Natural killer cell treated with Interleukin-12 subunit alpha and Interleukin-12 subunit beta and Interleukin-15 and Interleukin-18, amount 100 ng/mL, for 72 hours (primary cell): ENCODE data around the gene TBCB. TPM values are rescaled to one million over a fixed set of nuclear protein-coding genes. Genes with fewer than 3 reads are reported as not detected.
"Not testable (repeated sequence)": the region's sequence is repeated elsewhere in the genome, so short reads cannot be mapped to it uniquely, and the experiment has no call there.

Experiments
- ATAC-seq, 2 donors: fragments of 150-1000 bp; cut with Tn5 transposase in 1 of 2; sonication (Bioruptor Pico), chemical (Tn5 transposase) in 1 of 2; 2 replicates each; pipeline ENCODE4 v1.10.0; 2021
- DNase-seq: peaks from one replicate; pipeline ENCODE4 v3.0.0; 2022; ENCODE audit warnings: low spot score
- H3K27ac Mint-ChIP-seq, 2 donors: 1 replicate in 1 of 2; 2 replicates in 1 of 2; pipeline ENCODE4 v1.8.0; 2022; ENCODE audit warnings: mixed read lengths in 2 of 2, mild to moderate bottlenecking in 1 of 2, moderate library complexity in 1 of 2
- H3K27me3 Mint-ChIP-seq, 2 donors: 1 replicate in 1 of 2; 2 replicates in 1 of 2; pipeline ENCODE4 v1.8.0; 2022; ENCODE audit warnings: mixed read lengths in 2 of 2
- H3K36me3 Mint-ChIP-seq: one replicate; pipeline ENCODE4 v1.8.0; 2022; ENCODE audit warnings: mixed read lengths
- H3K4me1 Mint-ChIP-seq, 2 donors: 1 replicate in 1 of 2; 2 replicates in 1 of 2; pipeline ENCODE4 v1.8.0; 2022; ENCODE audit warnings: low read depth in 2 of 2, mixed read lengths in 2 of 2, mild to moderate bottlenecking in 1 of 2
- H3K4me3 Mint-ChIP-seq: one replicate; pipeline ENCODE4 v1.8.0; 2022; ENCODE audit warnings: mixed read lengths
- H3K9me3 Mint-ChIP-seq: 2 replicates; pipeline ENCODE4 v1.8.0; 2022; ENCODE audit warnings: mixed read lengths
- total RNA-seq, 2 donors: library from RNA; stranded (reverse); gene quantifications; one replicate each; pipeline ENCODE4 v1.2.3, GENCODE V29; 2022

TBCB gene
- total RNA-seq, 2 donors from 2014 or later = 130 to 141 TPM

DNA sequence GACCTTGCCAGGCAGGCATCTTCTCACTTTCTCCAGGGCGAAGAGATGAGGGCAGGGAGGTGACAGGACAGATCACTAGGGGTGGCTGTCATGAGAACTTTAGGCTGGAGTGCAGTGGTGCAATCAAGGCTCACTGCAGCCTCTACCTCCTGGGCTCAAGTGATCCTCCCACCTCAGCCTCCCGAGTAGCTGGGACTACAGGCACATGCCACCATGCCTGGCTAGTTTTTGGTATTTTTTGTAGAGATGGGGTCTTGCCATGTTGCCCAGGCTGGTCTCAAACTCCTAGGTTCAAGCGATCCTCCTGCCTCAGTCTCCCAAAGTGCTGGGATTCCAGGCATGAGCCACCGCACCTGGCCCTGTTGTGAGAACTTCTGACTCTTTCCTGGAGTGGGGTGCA lies 19.6 kb downstream of the TBCB start:
- not testable (repeated sequence) for H3K27ac Mint-ChIP-seq, H3K27me3 Mint-ChIP-seq, DNase-seq, H3K4me3 Mint-ChIP-seq, ATAC-seq, H3K9me3 Mint-ChIP-seq, H3K36me3 Mint-ChIP-seq
- peaks cover 12 to 19% of the 10 kb centered on the region in 2 donors for H3K4me1 Mint-ChIP-seq

DNA sequence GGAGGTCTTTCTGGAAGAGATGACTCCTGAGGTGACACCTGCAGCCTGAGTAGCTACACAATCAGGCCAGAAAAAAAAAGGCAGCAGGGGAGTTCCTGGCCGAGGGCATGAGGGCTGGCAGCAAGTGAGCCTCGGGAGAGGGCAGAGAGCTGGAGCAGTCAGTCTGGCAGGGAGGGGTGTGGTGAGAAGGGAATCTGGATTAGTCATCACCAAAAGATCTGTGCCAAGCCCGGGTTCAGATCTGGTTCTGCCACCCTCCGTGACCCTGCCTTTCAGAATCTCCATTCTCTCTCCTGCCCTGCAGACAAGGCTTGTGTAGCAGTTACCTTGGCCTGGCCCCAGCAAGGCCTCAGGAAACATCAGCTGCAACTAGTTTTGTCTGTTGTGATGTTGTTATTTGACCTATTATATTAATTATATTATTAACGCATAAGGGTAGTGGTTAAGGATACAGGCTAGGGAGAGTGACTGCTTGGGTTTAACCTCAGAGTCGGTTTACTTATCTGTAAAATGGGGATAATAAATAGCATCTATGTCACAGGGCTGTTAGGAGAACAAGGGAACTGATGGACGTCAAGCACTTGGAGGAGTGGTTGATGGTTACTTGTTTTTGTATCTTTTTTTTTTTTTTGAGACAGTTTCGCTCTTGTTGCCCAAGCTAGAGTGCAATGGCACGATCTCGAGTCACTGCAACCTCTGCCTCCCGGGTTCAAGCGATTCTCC lies 21.9 kb downstream of the TBCB start:
- Mint-ChIP-seq H3K4me1 (peaks cover 16 to 22% of the 10 kb centered on the region in 2 donors), H3K9me3 (no peaks in the 10 kb centered on the region), H3K27me3 (peaks cover 0 to 3% of the 10 kb centered on the region in 2 donors), H3K36me3 (peaks cover 7% of the 10 kb centered on the region), H3K4me3 (no peak overlapping the region), H3K27ac (no peak overlapping the region)
- DNase-seq (no peak), ATAC-seq (no peak)

DNA sequence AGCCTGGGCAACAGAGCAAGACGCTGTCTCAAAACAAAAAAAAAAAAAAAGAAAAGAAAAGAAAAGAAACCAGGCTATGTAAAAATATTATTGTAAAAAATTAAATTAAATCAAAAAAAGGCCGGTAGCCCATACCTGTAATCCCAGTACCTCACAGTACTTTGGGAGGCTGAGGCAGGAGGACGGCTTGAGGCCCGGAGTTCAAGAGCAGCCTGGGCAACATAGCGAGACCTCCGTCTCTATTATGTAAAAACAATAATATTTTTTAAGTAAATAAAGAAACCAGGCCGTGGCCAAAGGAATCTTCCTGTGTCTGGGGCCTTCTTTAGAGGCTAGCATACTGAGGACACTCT lies 23.8 kb downstream of the TBCB start:
- peaks cover 0 to 3% of the 10 kb centered on the region in 2 donors for H3K27me3 Mint-ChIP-seq
- peaks cover 7% of the 10 kb centered on the region for H3K36me3 Mint-ChIP-seq
- ATAC-seq (no peak), DNase-seq (no peak)
- peak overlapping the region; percentile 91 for H3K4me3 Mint-ChIP-seq
- no peaks in the 10 kb centered on the region for H3K9me3 Mint-ChIP-seq
- H3K4me1 Mint-ChIP-seq = peaks cover 15 to 16% of the 10 kb centered on the region in 2 donors
- peak overlapping the region; percentile 94 to 97 for H3K27ac Mint-ChIP-seq

DNA sequence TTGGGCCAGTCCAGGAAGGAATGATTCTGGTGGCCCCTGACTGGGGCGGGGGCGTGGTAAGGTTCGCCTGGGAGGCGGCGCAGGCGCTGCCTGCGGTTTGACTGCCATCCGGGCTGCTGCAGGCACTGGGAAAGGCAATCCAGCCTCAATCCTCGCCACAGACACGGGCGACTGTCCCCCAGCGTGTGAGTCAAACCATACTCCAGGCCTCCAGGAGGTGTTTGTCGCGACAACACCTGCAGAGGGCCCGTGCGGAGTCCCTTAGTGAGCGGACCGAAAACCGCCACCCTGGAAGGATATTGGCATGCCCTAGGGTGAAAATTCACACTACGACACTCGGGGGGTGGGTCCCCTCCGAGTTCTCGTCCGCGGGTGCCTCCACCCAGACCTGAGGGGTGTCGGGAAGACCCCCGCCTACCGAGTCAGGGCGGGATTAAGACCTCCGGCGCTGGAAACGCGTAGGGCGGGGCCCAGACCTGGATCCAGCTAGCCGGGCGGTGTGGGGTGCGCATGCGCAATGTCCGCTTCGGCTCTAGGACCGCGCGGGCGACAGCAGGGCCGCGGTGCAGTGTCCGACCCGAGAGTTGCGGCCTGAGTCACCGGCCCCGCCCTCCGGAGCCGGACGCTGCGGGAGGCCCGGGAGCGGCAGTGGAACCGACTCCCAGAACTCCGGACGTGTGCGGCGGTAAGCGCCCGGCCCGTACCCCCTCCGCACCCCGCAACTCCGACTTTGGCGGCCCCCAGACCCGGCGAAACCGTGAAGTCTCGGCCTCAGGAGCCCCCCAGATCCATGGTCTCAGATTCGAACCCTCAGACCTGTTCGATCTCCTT lies 24.4 kb downstream of the TBCB start, which contains the start of gene CAPNS1:
Gene CAPNS1 (plus strand): TSS at position 594 of the 831 bp plus-strand sequence. CDS start 946 bp downstream, outside the sequence.
- peaks cover 15 to 16% of the 10 kb centered on the region in 2 donors for H3K4me1 Mint-ChIP-seq
- ATAC-seq = peak; percentile 92 to 94
- H3K9me3 Mint-ChIP-seq = no peaks in the 10 kb centered on the region
- peak within 1 kb of the TSS; percentile 91 for H3K4me3 Mint-ChIP-seq
- H3K36me3 Mint-ChIP-seq = peaks cover 7% of the 10 kb centered on the region
- peak; percentile 98 for DNase-seq
- H3K27me3 Mint-ChIP-seq = peaks cover 0 to 3% of the 10 kb centered on the region in 2 donors
- peak within 1 kb of the TSS; percentile 94 to 97 for H3K27ac Mint-ChIP-seq

DNA sequence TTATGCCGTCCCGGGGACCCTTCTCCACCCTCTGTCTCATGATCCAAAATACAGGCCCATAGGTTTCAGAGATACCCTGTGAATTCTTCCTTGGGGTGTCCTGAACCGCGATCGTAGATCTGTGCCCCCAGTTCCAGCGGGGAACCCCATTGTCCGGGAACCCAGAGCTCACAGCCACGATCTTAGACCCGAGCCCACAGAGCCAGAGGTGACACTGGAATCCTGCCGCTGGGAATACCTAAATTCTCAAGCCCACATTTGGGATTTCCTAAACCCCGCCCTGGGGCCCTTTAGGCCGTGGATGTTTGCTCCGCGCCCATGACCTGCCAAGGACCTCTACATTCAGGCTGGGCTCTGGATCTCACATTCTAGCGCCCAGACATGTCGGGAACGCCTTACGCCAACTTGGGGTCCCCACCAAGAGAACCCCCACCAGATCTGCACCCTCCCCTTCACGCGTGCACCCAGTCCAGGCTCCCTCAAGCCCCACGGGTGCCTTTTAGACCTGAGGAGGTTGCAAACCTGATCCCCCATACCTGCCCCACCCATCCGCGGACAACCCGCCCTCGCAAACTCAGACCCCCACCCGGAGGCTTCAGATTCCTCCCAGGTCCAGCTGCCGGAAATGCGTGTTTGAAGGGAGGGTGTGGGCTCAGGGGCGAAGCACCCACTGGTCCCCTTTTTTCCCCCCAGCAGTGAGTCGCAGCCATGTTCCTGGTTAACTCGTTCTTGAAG lies 25.2 kb downstream of the TBCB start:
- Mint-ChIP-seq H3K9me3 (no peaks in the 10 kb centered on the region), H3K27ac (peak overlapping the region; percentile 94 to 97), H3K27me3 (peaks cover 0 to 3% of the 10 kb centered on the region in 2 donors), H3K4me1 (peaks cover 15 to 16% of the 10 kb centered on the region in 2 donors), H3K36me3 (peaks cover 7% of the 10 kb centered on the region), H3K4me3 (peak overlapping the region; percentile 91)
- DNase-seq (no peak), ATAC-seq (peak; percentile 12 to 17)

DNA sequence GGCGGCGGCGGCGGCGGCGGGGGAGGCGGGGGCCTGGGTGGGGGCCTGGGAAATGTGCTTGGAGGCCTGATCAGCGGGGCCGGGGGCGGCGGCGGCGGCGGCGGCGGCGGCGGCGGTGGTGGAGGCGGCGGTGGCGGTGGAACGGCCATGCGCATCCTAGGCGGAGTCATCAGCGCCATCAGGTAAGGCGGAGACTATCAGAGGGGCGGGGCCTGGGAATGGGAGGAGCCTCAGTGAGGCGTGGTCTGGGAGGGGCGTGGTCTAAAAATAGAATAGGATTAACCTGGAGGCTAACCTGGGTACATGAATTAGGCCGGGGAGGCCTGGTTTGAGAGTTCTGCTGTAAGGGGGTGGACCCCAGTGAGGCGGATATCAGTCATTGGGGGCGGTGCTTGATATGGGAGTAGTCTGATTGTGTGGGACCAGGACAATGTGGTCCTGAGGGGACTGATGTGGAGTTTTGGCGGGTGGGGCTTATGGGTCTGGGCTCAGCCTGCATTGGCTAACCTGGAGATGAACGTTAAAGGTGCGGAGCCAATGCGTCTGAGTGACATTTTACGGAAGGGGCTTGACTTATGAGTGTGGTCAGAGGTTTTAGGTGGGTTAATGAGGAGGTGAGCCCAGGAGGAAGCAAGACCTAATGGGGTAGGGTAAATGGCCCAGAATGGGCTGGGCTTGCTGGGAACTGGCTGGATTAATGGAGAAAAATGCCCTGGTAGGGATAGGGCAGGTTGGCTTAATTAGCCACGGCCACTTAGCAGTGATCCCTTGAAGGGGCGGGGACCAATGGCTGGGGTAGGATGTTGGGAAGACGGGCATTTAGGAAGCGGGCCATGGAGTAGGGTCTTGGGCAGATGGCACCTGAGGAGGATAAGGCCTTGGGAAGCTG lies 26.0 kb downstream of the TBCB start:
- peak overlapping the region; percentile 94 to 97 for H3K27ac Mint-ChIP-seq
- no peaks in the 10 kb centered on the region for H3K9me3 Mint-ChIP-seq
- peak overlapping the region; percentile 91 for H3K4me3 Mint-ChIP-seq
- ATAC-seq (peak; percentile 81 to 87), DNase-seq (peak; percentile 88)
- H3K36me3 Mint-ChIP-seq = peaks cover 7% of the 10 kb centered on the region
- peaks cover 0 to 3% of the 10 kb centered on the region in 2 donors for H3K27me3 Mint-ChIP-seq
- H3K4me1 Mint-ChIP-seq = peaks cover 15 to 16% of the 10 kb centered on the region in 2 donors

DNA sequence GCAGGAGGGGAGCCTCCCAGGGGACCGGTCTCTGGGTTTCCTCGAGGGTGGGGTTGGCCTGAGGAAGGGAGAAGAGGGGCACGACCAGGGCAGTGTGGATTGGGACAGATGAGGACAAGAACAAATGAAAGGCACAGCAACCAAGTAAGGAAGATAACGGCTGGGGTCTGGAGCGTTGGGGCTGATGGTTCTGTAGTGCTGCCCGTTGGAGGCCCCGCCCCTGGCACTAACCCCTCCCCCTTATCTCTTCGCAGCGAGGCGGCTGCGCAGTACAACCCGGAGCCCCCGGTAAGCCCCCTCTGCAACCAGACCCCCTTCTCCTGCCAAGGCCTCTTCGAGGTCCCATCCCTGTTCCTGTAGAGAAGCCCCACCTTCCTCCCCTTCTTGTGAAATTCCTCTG lies 26.8 kb downstream of the TBCB start:
- H3K27me3 Mint-ChIP-seq = no peaks in the 10 kb centered on the region
- ATAC-seq (no peak), DNase-seq (no peak)
- peaks cover 7% of the 10 kb centered on the region for H3K36me3 Mint-ChIP-seq
- H3K4me3 Mint-ChIP-seq = peak overlapping the region; percentile 91
- H3K4me1 Mint-ChIP-seq = peaks cover 11 to 18% of the 10 kb centered on the region in 2 donors
- no peaks in the 10 kb centered on the region for H3K9me3 Mint-ChIP-seq
- peak overlapping the region in 1 of 2 donors; percentile 94 for H3K27ac Mint-ChIP-seq

DNA sequence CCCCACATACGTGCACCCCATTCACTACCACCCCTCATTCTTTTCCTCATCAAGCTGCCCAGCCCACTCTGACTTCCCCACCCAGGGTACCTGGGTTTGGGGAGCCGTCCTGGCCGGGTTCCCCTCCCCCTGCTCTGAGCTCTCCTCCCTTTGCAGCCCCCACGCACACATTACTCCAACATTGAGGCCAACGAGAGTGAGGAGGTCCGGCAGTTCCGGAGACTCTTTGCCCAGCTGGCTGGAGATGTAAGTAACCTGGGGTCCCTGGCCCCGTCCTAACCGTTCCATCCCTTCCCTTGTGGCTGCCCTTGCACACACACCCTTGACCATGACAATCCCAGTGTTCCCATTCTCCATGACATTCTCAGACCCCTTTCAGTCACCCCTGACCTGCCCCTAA lies 27.2 kb downstream of the TBCB start:
- Mint-ChIP-seq H3K4me3 (no peak overlapping the region), H3K36me3 (peaks cover 7% of the 10 kb centered on the region), H3K27me3 (no peaks in the 10 kb centered on the region), H3K4me1 (peaks cover 11 to 20% of the 10 kb centered on the region in 2 donors), H3K9me3 (no peaks in the 10 kb centered on the region), H3K27ac (no peak overlapping the region)
- ATAC-seq (no peak), DNase-seq (no peak)

DNA sequence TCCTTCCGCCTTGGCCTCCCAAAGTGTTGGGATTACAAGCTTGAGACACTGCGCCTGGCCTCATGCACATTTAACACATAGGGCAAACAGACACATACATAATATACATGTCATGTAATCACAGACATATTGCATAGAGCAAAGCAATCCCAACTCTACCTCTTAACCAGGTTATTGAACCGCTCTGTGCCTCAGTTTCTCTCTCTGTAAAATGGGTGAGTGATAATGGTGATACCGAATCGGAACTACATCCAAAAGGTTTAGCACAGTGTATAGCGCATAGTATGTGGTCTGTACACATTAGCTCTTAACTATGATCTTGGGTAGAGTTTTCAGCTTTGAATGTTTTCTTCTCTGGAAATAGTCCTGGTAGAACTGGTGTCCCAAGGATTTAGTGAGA lies 29.4 kb downstream of the TBCB start:
- Mint-ChIP-seq H3K36me3 (peaks cover 7% of the 10 kb centered on the region), H3K27me3 (no peaks in the 10 kb centered on the region), H3K27ac (peak overlapping the region in 1 of 2 donors; percentile 31), H3K4me1 (peaks cover 11 to 20% of the 10 kb centered on the region in 2 donors), H3K4me3 (no peak overlapping the region), H3K9me3 (no peaks in the 10 kb centered on the region)
- DNase-seq (no peak), ATAC-seq (no peak)

DNA sequence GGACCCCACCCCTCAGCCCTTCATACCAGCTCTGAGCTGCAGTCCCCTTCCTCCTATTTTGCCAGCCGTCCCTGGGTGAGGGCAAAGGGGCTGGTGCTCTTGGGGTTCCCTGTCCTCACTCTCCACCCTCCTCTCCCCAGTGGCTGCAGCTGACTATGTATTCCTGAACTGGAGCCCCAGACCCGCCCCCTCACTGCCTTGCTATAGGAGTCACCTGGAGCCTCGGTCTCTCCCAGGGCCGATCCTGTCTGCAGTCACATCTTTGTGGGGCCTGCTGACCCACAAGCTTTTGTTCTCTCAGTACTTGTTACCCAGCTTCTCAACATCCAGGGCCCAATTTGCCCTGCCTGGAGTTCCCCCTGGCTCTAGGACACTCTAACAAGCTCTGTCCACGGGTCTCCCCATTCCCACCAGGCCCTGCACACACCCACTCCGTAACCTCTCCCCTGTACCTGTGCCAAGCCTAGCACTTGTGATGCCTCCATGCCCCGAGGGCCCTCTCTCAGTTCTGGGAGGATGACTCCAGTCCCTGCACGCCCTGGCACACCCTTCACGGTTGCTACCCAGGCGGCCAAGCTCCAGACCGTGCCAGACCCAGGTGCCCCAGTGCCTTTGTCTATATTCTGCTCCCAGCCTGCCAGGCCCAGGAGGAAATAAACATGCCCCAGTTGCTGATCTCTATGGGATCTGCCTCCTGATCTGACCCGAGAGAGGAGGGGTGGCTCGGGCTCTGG lies 34.6 kb downstream of the TBCB start:
- H3K27me3 Mint-ChIP-seq = no peaks in the 10 kb centered on the region
- DNase-seq (no peak), ATAC-seq (no peak)
- peaks cover 0 to 7% of the 10 kb centered on the region in 2 donors for H3K4me1 Mint-ChIP-seq
- H3K27ac Mint-ChIP-seq = peak overlapping the region in 1 of 2 donors; percentile 33
- no peak overlapping the region for H3K4me3 Mint-ChIP-seq
- H3K9me3 Mint-ChIP-seq = no peaks in the 10 kb centered on the region
- no peaks in the 10 kb centered on the region for H3K36me3 Mint-ChIP-seq

DNA sequence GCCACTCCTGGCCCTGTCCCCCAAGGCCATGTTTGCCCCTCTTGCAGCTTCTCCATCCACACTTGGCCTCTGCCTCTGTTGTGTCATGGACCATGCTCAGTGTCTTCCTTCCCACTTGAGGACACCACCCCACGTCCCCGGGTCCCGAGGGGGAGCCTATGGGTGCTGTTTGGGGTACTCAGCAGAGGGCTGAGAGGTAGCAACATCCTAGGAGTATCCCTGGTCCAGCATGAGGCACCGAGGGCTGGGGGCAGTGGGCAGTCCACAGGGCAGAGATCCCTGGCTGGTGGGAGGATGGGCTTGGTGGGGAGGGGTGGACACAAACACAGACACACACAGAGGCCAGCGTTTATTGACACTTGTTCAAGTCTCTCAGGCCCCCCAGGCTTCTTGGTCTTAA lies 35.3 kb downstream of the TBCB start:
- no peaks in the 10 kb centered on the region for H3K36me3 Mint-ChIP-seq
- peaks cover 3 to 11% of the 10 kb centered on the region in 2 donors for H3K4me1 Mint-ChIP-seq
- H3K9me3 Mint-ChIP-seq = no peaks in the 10 kb centered on the region
- ATAC-seq = no peak
- H3K27me3 Mint-ChIP-seq = no peaks in the 10 kb centered on the region
- H3K4me3 Mint-ChIP-seq = no peak overlapping the region
- H3K27ac Mint-ChIP-seq = no peak overlapping the region
- no peak for DNase-seq
